Esophagus muscularis mucosa (tissue), 4 donors: ENCODE results near the gene LOC128125822.

Experiments
- DNase-seq: peaks from one replicate; pipeline ENCODE4 v3.0.0-alpha.2; 2017; ENCODE audit errors: extremely low spot score
- H3K27ac ChIP-seq, 4 donors: fragments of 200-600 bp; sonication (generic); replicated peaks in 1 of 4; 1 replicate in 3 of 4; 2 replicates in 1 of 4; pipeline ENCODE4 v1.5.1; 2016 to 2019; ENCODE audit warnings: mild to moderate bottlenecking in 1 of 4
- H3K27me3 ChIP-seq, 4 donors: fragments of 200-600 bp; sonication (generic); one replicate each; pipeline versions ENCODE4 v1.5.1 to v1.6.0; 2016 to 2019
- H3K36me3 ChIP-seq, 4 donors: fragments of 200-600 bp; sonication (generic); one replicate each; pipeline ENCODE4 v1.5.1; 2016 to 2019
- H3K4me1 ChIP-seq, 4 donors: fragments of 200-600 bp; sonication (generic); one replicate each; pipeline ENCODE4 v1.5.1; 2016 to 2019
- H3K4me3 ChIP-seq, 4 donors: fragments of 200-600 bp; sonication (generic); 1 replicate in 2 of 4; 2 replicates in 2 of 4; pipeline ENCODE4 v1.5.1; 2016 to 2019; ENCODE audit warnings: mild to moderate bottlenecking in 4 of 4, moderate library complexity in 1 of 4
- H3K9me3 ChIP-seq, 4 donors: fragments of 200-600 bp; sonication (generic); 1 replicate in 3 of 4; 2 replicates in 1 of 4; pipeline ENCODE4 v1.5.1; 2016 to 2019
- CTCF ChIP-seq, 3 experiments: fragments of 200-600 bp in 2 of 3; fragments of 450-650 bp in 1 of 3; sonication (generic) in 2 of 3; IDR thresholded peaks; one replicate each; pipeline ENCODE4 v1.5.1; 2017 to 2019; ENCODE audit warnings: antibody characterized with exemption in 3 of 3, mild to moderate bottlenecking in 2 of 3, moderate library complexity in 1 of 3
- EP300 ChIP-seq: sonication (generic); formaldehyde crosslinking; IDR thresholded peaks from one replicate; pipeline ENCODE4 v1.6.1; 2017; ENCODE audit warnings: antibody characterized with exemption
- POLR2A ChIP-seq: fragments of 450-650 bp; IDR thresholded peaks from one replicate; pipeline ENCODE4 v1.6.1; 2017; ENCODE audit warnings: antibody characterized with exemption, moderate library complexity, mild to moderate bottlenecking, low read depth
- POLR2AphosphoS5 ChIP-seq, 2 donors: sonication (generic); formaldehyde crosslinking; IDR thresholded peaks; one replicate each; pipeline ENCODE4 v1.6.1; 2017; ENCODE audit warnings: antibody characterized with exemption in 2 of 2
- WGBS: methylation state at CpG from one replicate; pipeline ENCODE4 v1.1.5; 2018; 5-methylcytosine and 5-hydroxymethylcytosine counted together
- intact Hi-C: fragments of 100-400 bp; cut with DNase I; formaldehyde crosslinking; loops from one replicate; pipeline ENCODE4 v1.15.1; 2023

Gene LOC128125822

GRCh38 chr6:63561288-63561687 lies 11.0 kb upstream of the LOC128125822 start:
- intact Hi-C loops: no loop called here
- H3K4me3 ChIP-seq: no peak overlapping the region
- H3K27ac ChIP-seq: no peak overlapping the region
- TF ChIP-seq POLR2A: no peak
- no peak for TF ChIP-seq CTCF (IDR thresholded peaks at IDR 0.05)
- TF ChIP-seq POLR2AphosphoS5 (IDR thresholded peaks at IDR 0.05): no peak
- no peak for TF ChIP-seq EP300
- no peaks in the 10 kb centered on the region for H3K4me1 ChIP-seq
- no peaks in the 10 kb centered on the region for H3K27me3 ChIP-seq
- H3K36me3 ChIP-seq: no peaks in the 10 kb centered on the region
- no peak for DNase-seq
- WGBS: 74% methylated on average over 2 of the region's 2 CpGs
- no peaks in the 10 kb centered on the region for H3K9me3 ChIP-seq

- no peak overlapping the region for H3K27ac ChIP-seq
- no peak for DNase-seq
- H3K4me3 ChIP-seq: no peak overlapping the region
- 94% methylated on average over 1 of the region's 1 CpG for WGBS
- H3K4me1 ChIP-seq: no peaks in the 10 kb centered on the region
- no peaks in the 10 kb centered on the region for H3K36me3 ChIP-seq
- TF ChIP-seq POLR2AphosphoS5 (IDR thresholded peaks at IDR 0.05) (no peak), EP300 (no peak), POLR2A (no peak), CTCF (IDR thresholded peaks at IDR 0.05) (no peak)
- intact Hi-C loops: no loop called here
- no peaks in the 10 kb centered on the region for H3K9me3 ChIP-seq
- H3K27me3 ChIP-seq: no peaks in the 10 kb centered on the region
Observed at GRCh38 chr6:63563235-63563634, 9.0 kb upstream of the LOC128125822 start.

- Histone ChIP-seq H3K27me3 (no peaks in the 10 kb centered on the region), H3K4me3 (no peak overlapping the region), H3K36me3 (no peaks in the 10 kb centered on the region), H3K4me1 (no peaks in the 10 kb centered on the region), H3K27ac (no peak overlapping the region), H3K9me3 (no peaks in the 10 kb centered on the region)
- no peak for DNase-seq
- 78% methylated on average over 4 of the region's 4 CpGs for WGBS
- intact Hi-C loops: no loop called here
- no peak for TF ChIP-seq POLR2AphosphoS5 (IDR thresholded peaks at IDR 0.05)
Observed at GRCh38 chr6:63565058-63565726, 7.1 kb upstream of the LOC128125822 start.

GRCh38 chr6:63565727-63566596 lies 6.3 kb upstream of the LOC128125822 start:
- Histone ChIP-seq H3K4me1 (no peaks in the 10 kb centered on the region), H3K9me3 (no peaks in the 10 kb centered on the region), H3K27me3 (no peaks in the 10 kb centered on the region), H3K4me3 (no peak overlapping the region), H3K36me3 (no peaks in the 10 kb centered on the region), H3K27ac (no peak overlapping the region)
- intact Hi-C loops: no loop called here
- TF ChIP-seq POLR2A (no peak), POLR2AphosphoS5 (IDR thresholded peaks at IDR 0.05) (no peak), EP300 (no peak), CTCF (IDR thresholded peaks at IDR 0.05) (no peak)
- 57% methylated on average over 4 of the region's 4 CpGs for WGBS
- no peak for DNase-seq

GRCh38 chr6:63567966-63568365 lies 4.3 kb upstream of the LOC128125822 start:
- no peak overlapping the region for H3K4me3 ChIP-seq
- no peak for DNase-seq
- no peaks in the 10 kb centered on the region for H3K9me3 ChIP-seq
- 100% methylated on average over 1 of the region's 1 CpG for WGBS
- intact Hi-C loops: no loop called here
- no peaks in the 10 kb centered on the region for H3K27me3 ChIP-seq
- no peaks in the 10 kb centered on the region for H3K36me3 ChIP-seq
- TF ChIP-seq EP300 (no peak), POLR2AphosphoS5 (IDR thresholded peaks at IDR 0.05) (no peak), POLR2A (no peak), CTCF (IDR thresholded peaks at IDR 0.05) (no peak)
- peaks cover 4 to 8% (median 6%) of the 10 kb centered on the region in 4 donors for H3K4me1 ChIP-seq
- no peak overlapping the region for H3K27ac ChIP-seq
